ENCODE data around the gene UGT1A1.

The UGT1A1 gene

DNA sequence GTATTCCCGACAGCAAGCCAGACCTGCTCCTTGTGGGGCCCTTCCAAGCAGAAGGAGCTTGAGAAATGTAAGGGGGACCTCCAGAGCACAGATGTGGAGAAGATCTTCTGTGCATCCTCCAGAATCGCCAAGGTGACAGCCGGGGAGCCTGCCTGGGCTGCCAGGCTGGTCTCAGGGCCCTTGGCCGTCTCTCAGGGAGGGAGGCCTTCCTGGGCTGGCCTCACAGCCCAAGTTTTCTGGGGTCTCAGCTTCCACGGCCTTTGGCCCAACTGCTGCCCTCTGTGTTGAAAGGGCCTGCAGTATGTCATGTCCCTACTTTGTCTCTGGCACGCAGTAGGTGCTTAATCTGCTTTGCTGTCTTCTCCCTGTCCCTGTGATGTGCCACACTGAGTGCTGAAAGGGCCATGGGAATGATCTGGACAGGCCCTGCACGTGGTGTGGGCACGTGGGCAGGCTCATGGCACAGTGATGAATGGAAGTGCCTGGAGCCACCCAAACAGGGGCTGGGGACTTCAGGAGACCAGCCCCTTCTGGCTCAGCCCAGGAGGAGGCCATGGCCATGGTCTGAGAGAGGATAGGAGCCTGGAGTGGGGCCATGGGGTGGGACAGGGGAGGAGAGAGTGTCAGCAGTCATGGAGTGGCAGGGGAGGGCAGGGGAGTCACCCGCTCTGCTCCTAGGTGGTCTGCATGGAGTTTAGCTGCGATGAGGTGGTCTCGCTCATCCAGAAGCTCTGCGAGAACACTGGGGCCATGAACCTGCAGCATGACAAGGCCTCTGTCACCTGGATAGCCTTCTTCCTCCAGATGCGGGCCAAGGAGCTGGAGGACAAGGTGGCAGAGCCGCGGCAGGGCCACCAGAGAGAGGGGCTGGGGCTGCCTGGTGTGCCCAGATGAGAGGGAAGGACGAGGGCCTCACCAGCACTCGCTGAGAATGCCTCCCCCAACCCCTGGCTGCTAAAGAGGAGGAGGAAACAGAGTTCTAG is 58.9 kb downstream of the UGT1A1 start:
- DNase-seq: no peak

DNA sequence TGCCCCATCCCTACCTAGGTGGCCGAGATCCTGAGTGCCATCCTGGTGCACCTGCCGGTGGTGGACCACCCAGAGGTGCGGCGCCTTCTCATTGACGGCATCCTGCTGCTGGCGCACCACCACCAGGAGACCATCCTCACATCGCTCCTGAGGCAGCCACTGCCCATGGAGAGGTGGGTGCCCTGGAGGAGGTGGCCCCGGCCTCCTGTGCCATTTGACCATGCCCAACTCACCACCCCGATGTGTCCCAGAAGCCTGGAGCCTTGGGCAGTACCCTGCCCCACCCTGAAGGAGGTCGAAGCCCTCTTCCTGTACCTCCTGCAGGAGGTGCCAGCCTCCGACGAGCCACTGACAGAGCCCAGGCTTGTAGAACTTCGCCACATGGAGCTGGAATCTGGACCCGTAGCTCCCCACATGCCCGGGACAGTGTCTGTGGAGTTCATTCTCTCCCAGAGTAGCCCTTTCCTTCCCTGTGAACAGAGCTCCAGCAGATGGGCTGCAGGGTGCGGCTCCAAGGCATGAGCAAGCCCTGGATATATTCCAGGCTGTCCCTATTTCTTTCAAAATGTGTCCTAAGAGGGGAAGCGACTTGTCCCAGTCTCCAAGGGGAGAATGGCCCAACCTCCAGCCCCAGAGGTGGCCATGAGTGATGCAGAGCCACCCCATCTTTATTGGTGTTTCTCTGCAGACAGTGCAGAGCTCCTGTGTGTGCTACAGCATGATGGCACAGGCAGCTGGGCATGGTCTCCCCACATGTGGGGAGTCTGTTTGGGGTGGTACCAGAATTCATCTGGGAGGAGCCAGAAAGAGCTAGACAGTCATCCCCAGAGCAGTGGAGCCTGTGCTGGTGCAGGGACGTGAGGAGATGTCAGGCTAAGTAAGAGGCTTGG is 60.1 kb downstream of the UGT1A1 start:
- no peak for DNase-seq

DNA sequence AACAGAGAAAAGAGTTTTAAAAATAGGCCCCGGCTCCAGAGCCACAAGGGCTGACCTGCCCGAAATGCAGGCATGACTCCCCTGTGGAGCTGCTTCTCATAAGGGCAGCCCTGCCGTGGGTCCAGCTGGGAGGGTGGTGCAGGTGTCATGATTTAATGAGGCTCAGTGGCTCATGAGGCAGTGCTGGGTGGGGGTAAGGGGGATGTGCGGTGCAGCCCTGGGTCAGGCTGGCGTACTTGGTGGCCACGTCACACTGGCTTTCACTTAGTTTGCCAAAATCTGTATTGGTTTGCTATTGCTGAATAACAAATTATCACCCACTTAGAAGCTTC is 60.7 kb downstream of the UGT1A1 start:
- no peak for DNase-seq

DNA sequence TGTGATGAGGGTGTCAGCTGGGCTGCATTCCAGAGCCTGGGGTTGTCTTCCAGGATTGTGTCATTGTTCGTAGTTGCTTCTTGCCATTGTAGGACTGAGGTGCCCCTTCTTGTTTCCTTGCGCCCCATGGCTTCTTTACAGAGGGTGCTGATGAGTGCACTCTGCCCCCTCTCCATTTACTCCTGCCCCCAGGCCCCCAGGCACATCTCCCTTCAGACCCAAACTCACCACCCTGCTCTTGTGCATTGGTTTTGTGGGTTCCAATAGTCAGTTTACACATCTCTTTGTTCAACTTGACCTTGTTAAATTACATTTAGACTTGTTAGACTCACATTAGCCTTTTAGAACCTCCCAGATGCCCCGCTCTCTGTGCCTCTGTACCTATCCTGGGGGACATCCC is 61.1 kb downstream of the UGT1A1 start:
- no peak for DNase-seq

DNA sequence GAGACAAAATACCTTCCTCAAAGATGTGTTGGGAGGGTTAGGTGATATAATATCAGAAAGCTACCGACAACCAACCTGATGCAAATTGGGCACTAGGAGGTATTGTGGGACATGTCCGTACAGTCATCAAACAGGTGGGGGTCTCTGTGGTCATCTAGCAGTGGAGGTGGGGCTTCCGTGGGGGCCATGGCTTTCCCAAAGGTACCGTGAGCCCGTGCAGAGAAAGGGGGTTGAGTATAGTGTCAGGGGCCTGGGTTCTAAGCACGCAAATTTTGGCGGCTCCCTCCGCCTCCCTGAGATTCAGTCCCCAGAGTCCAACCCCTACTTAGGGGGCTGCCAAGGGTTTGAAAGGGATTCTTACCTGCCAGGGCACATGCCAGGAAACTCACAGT is 61.6 kb downstream of the UGT1A1 start:
- no peak for DNase-seq

DNA sequence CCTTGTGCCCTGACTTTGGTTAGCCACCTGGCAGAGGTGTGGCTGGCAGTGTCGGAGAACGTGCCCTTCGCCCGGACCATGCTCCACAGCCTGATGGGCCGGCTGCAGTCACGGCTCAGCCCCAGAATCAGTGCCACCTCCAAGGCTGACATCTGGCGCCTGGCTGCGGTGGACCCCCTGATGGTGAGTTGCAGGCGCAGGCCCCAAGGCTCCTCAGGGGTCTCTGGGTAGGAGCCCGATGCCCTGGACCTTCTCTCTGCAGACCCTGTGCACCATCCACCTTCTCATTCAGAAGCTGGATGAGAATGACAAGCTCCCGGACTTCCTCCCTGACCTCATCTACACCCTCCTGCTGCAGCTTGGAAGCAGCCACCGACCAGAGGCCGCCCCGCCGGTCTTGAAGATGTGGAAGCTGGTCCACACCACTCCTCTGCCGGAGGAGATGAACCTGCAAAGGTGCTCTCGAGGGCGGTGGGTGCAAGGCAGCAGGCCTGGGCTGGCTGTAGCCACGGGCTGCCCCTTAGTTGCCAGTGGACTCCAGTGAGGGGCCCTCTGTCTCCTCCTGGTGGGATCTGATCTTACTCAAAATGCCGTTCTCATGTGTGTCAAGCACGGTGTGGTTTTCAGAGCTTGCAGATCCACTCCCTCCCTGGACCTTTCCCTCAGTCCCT is 62.2 kb downstream of the UGT1A1 start:
- DNase-seq: no peak
